Common myeloid progenitor, CD34-positive (primary cell): ENCODE data around the gene GAS6.

Source experiments
- CTCF ChIA-PET: fragments of 350-600 bp; sonication (Branson Sonifier 250); formaldehyde crosslinking; loops from one replicate; lab custom pipeline; 2021; ENCODE audit warnings: antibody characterized with exemption; lab: Charles Lee
- POLR2A ChIA-PET: fragments of 350-600 bp; sonication (Branson Sonifier 250); formaldehyde crosslinking; loops from one replicate; lab custom pipeline; 2021; ENCODE audit warnings: antibody characterized with exemption; lab: Charles Lee
- DNase-seq, 3 donors: peaks; one replicate each; pipeline versions ENCODE4 v3.0.0 to v3.0.0-alpha.2; 2013
- H3K27ac ChIP-seq, 2 experiments: 1 replicate in 1 of 2; 2 replicates in 1 of 2; pipeline ENCODE4 v1.7.0; 2013; ENCODE audit warnings: inconsistent platforms in 2 of 2, low read length in 2 of 2, mild to moderate bottlenecking in 2 of 2, low read depth in 1 of 2, moderate library complexity in 1 of 2; ENCODE audit not compliant: severe bottlenecking in 2 of 2, insufficient read depth in 1 of 2, poor library complexity in 1 of 2
- H3K27me3 ChIP-seq, 5 experiments: replicated peaks in 2 of 5; 1 replicate in 3 of 5; 2 replicates in 2 of 5; pipeline versions ENCODE4 v1.6.1 to v1.7.0; 2013; ENCODE audit warnings: low read length in 4 of 5, mild to moderate bottlenecking in 2 of 5, moderate library complexity in 2 of 5, inconsistent platforms in 1 of 5; ENCODE audit not compliant: insufficient read depth in 5 of 5, control insufficient read depth in 4 of 5
- H3K36me3 ChIP-seq, 4 experiments: 1 replicate in 2 of 4; 2 replicates in 2 of 4; pipeline versions ENCODE4 v1.6.1 to v1.7.0; 2013; ENCODE audit warnings: low read length in 3 of 4, control low read depth in 1 of 4, mild to moderate bottlenecking in 1 of 4; ENCODE audit not compliant: control insufficient read depth in 4 of 4, insufficient read depth in 4 of 4
- H3K4me1 ChIP-seq, 4 experiments: 1 replicate in 3 of 4; 2 replicates in 1 of 4; pipeline versions ENCODE4 v1.6.1 to v1.7.1; 2013; ENCODE audit warnings: low read length in 3 of 4, mild to moderate bottlenecking in 3 of 4, control low read depth in 1 of 4, inconsistent platforms in 1 of 4, moderate library complexity in 1 of 4; ENCODE audit not compliant: control insufficient read depth in 4 of 4, insufficient read depth in 4 of 4; ENCODE audit errors: control extremely low read depth in 1 of 4
- H3K4me3 ChIP-seq, 7 experiments: 1 replicate in 4 of 7; 2 replicates in 3 of 7; pipeline versions ENCODE4 v1.5.1 to v1.7.0; 2013; ENCODE audit warnings: mild to moderate bottlenecking in 7 of 7, low read length in 6 of 7, moderate library complexity in 6 of 7, inconsistent platforms in 2 of 7, low read depth in 2 of 7, control low read depth in 1 of 7; ENCODE audit not compliant: insufficient read depth in 4 of 7, control insufficient read depth in 1 of 7; ENCODE audit errors: extremely low read depth in 1 of 7
- H3K9me3 ChIP-seq, 5 experiments: 1 replicate in 4 of 5; 2 replicates in 1 of 5; pipeline versions ENCODE4 v1.6.1 to v1.7.1; 2013; ENCODE audit warnings: low read length in 4 of 5, mild to moderate bottlenecking in 2 of 5, inconsistent platforms in 1 of 5, low read depth in 1 of 5, moderate library complexity in 1 of 5; ENCODE audit not compliant: control insufficient read depth in 4 of 5, insufficient read depth in 2 of 5; ENCODE audit errors: control extremely low read depth in 1 of 5
- WGBS: methylation state at CpG from one replicate; pipeline ENCODE4 v1.1.5; 2013; ENCODE audit not compliant: insufficient coverage; 5-methylcytosine and 5-hydroxymethylcytosine counted together

GAS6 gene

GRCh38 chr13:113861433-113862030, 2.3 kb downstream of the GAS6 start:
- Histone ChIP-seq H3K4me1 (peaks cover 0 to 25% (median 18%) of the 10 kb centered on the region in 4 experiments), H3K36me3 (no peaks in the 10 kb centered on the region), H3K4me3 (no peak overlapping the region), H3K9me3 (no peaks in the 10 kb centered on the region), H3K27ac (no peak overlapping the region), H3K27me3 (peaks cover 13 to 43% (median 20%) of the 10 kb centered on the region in 5 experiments)
- POLR2A ChIA-PET = no interaction called here
- CTCF ChIA-PET = no interaction called here
- 93% methylated on average over 9 of the region's 12 CpGs for WGBS
- no peak for DNase-seq

GRCh38 chr13:113860665-113861432, 3.0 kb downstream of the GAS6 start:
- 86% methylated on average over 11 of the region's 15 CpGs for WGBS
- no peak overlapping the region for H3K27ac ChIP-seq
- no peaks in the 10 kb centered on the region for H3K9me3 ChIP-seq
- ChIA-PET POLR2A (no interaction called here), CTCF (no interaction called here)
- H3K27me3 ChIP-seq = peaks cover 10 to 38% (median 16%) of the 10 kb centered on the region in 5 experiments
- no peak for DNase-seq
- H3K36me3 ChIP-seq = no peaks in the 10 kb centered on the region
- peaks cover 0 to 29% (median 19%) of the 10 kb centered on the region in 4 experiments for H3K4me1 ChIP-seq
- no peak overlapping the region for H3K4me3 ChIP-seq

GRCh38 chr13:113860051-113860664, 3.7 kb downstream of the GAS6 start:
- Histone ChIP-seq H3K27ac (no peak overlapping the region), H3K4me1 (peaks cover 0 to 36% (median 25%) of the 10 kb centered on the region in 4 experiments), H3K36me3 (no peaks in the 10 kb centered on the region), H3K4me3 (no peak overlapping the region), H3K27me3 (peaks cover 7 to 31% (median 11%) of the 10 kb centered on the region in 5 experiments), H3K9me3 (no peaks in the 10 kb centered on the region)
- ChIA-PET CTCF (no interaction called here), POLR2A (no interaction called here)
- DNase-seq = no peak
- WGBS = 96% methylated on average over 11 of the region's 12 CpGs

GRCh38 chr13:113859311-113860050, 4.4 kb downstream of the GAS6 start:
- no peaks in the 10 kb centered on the region for H3K36me3 ChIP-seq
- ChIA-PET CTCF (no interaction called here), POLR2A (no interaction called here)
- no peak overlapping the region for H3K27ac ChIP-seq
- peaks cover 3 to 24% (median 7%) of the 10 kb centered on the region in 5 experiments for H3K27me3 ChIP-seq
- H3K4me3 ChIP-seq = no peak overlapping the region
- DNase-seq = no peak
- WGBS = 88% methylated on average over 2 of the region's 4 CpGs
- H3K9me3 ChIP-seq = no peaks in the 10 kb centered on the region
- H3K4me1 ChIP-seq = peaks cover 0 to 40% (median 31%) of the 10 kb centered on the region in 4 experiments

GRCh38 chr13:113857531-113858195, 6.2 kb downstream of the GAS6 start:
- POLR2A ChIA-PET = no interaction called here
- CTCF ChIA-PET = no interaction called here
- Histone ChIP-seq H3K9me3 (no peaks in the 10 kb centered on the region), H3K4me1 (peaks cover 0 to 47% (median 33%) of the 10 kb centered on the region in 4 experiments), H3K27ac (no peak overlapping the region), H3K4me3 (no peak overlapping the region), H3K27me3 (peaks cover 0 to 7% (median 2%) of the 10 kb centered on the region in 5 experiments), H3K36me3 (no peaks in the 10 kb centered on the region)
- DNase-seq = no peak
- WGBS = 95% methylated on average over 20 of the region's 20 CpGs

GRCh38 chr13:113856716-113857065, 7.2 kb downstream of the GAS6 start:
- Histone ChIP-seq H3K27ac (no peak overlapping the region), H3K4me3 (no peak overlapping the region), H3K36me3 (no peaks in the 10 kb centered on the region), H3K27me3 (no peaks in the 10 kb centered on the region), H3K9me3 (no peaks in the 10 kb centered on the region), H3K4me1 (peaks cover 0 to 47% (median 33%) of the 10 kb centered on the region in 4 experiments)
- no peak for DNase-seq
- ChIA-PET POLR2A (no interaction called here), CTCF (interaction anchor here (1.1 to 1.4 kb wide), 2 partner anchors 11 to 77 kb away, joined by 4 to 5 read pairs; no protein-coding TSS in a partner anchor)
- WGBS = 94% methylated on average over 9 of the region's 9 CpGs
